Mesodermal cell (in vitro differentiated cells): ENCODE measurements around the gene AOAH.
"Not testable (repeated sequence)": the region's sequence is repeated elsewhere in the genome, so short reads cannot be mapped to it uniquely, and the experiment has no call there.

Experiments used
- H3K27ac ChIP-seq: 2 replicates; pipeline ENCODE4 v1.7.0; 2013; ENCODE audit warnings: mild to moderate bottlenecking, low read depth, low read length, moderate library complexity; ENCODE audit not compliant: severe bottlenecking
- H3K36me3 ChIP-seq: 2 replicates; pipeline ENCODE4 v1.7.1; 2013; ENCODE audit warnings: mild to moderate bottlenecking, low read length, moderate library complexity; ENCODE audit not compliant: control insufficient read depth, insufficient read depth
- H3K4me1 ChIP-seq: one replicate; pipeline ENCODE4 v1.7.1; 2013; ENCODE audit warnings: mild to moderate bottlenecking, low read length; ENCODE audit not compliant: insufficient read depth, control insufficient read depth, poor library complexity, severe bottlenecking
- H3K4me3 ChIP-seq: 2 replicates; pipeline ENCODE4 v1.7.0; 2013; ENCODE audit warnings: low read length, control low read depth, mild to moderate bottlenecking; ENCODE audit not compliant: insufficient read depth, poor library complexity, severe bottlenecking; ENCODE audit errors: extremely low read depth
- H3K9me3 ChIP-seq: 2 replicates; pipeline ENCODE4 v1.7.1; 2013; ENCODE audit warnings: mild to moderate bottlenecking, low read length, moderate library complexity; ENCODE audit not compliant: control insufficient read depth
- WGBS, 2 experiments: methylation state at CpG; one replicate each; pipeline ENCODE4 v1.1.5; 2013; ENCODE audit warnings: missing lambda C conversion rate in 2 of 2; ENCODE audit not compliant: insufficient coverage in 2 of 2; 5-methylcytosine and 5-hydroxymethylcytosine counted together

Gene AOAH

DNA sequence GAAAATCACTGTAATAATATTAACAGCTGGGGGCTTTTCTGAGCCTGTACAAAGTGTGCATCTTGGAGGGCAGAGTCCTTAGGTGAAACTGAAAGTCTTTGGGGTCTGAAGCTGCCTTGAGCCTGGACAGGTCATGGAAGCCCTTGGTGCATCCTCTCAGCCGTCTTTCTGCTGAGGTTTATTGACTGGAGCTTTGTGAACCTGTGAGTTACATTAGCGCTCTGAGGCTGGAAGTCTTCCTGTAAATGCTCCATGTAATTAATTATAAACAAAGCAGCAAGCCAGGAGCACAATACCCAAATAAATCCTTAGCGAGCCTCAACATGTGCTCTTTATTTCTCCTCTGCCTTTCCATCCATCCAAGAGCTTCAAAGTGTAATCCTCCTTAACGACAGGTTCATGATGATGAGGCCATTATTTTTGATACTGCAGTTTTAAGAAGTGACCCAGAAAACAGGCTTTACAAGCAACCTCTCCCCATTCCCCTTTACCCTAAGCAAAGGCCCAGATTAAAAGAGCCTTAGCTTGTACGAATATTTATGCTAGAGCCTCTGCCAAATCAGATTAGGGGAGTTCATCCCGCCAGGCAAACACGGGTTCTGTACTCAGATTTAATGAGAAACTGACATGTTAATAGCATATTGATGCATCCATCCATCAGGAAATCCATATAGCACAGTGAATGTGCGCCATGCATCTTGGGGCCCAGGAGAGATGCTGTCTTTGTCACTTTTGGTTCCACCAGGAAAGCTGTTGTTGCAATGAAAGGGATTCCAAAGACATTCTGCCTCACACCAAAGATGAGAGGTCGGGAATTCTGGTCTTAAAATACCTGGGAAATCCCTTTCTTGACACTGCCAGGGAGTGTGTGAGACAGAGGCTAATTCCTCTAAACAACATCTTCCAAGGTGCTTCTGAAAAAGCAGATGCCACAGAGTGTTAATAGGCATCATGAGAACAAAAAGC, 216.5 kb downstream of the AOAH start:
- Histone ChIP-seq H3K4me1 (no peaks in the 10 kb centered on the region), H3K27ac (no peak overlapping the region), H3K9me3 (no peaks in the 10 kb centered on the region), H3K36me3 (no peaks in the 10 kb centered on the region), H3K4me3 (no peak overlapping the region)
- WGBS, 2 experiments, result 79 to 80% methylated on average over 3 to 6 of the region's 9 CpGs

DNA sequence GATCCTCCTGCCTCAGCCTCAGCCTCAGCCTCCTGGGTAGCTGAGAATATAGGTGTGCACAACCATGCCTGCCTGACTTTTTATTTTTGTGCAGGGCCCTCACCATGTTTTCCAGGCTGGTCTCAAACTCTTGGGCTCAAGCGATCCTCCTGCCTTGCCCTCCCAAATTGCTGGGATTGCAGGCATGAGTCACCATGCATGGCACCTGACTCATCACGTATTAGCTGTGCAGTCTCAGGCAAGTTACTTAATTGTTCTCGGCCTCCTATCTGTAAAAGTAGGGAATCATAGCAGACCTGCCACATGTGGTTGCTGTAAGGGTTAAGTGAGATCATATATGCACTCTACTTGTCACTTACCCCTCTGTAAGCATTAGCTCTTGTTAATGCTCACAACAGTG, 217.5 kb downstream of the AOAH start:
- 89 to 94% methylated on average over 2 of the region's 3 CpGs for WGBS, 2 experiments
- Histone ChIP-seq H3K36me3 (no peaks in the 10 kb centered on the region), H3K27ac (no peak overlapping the region)

DNA sequence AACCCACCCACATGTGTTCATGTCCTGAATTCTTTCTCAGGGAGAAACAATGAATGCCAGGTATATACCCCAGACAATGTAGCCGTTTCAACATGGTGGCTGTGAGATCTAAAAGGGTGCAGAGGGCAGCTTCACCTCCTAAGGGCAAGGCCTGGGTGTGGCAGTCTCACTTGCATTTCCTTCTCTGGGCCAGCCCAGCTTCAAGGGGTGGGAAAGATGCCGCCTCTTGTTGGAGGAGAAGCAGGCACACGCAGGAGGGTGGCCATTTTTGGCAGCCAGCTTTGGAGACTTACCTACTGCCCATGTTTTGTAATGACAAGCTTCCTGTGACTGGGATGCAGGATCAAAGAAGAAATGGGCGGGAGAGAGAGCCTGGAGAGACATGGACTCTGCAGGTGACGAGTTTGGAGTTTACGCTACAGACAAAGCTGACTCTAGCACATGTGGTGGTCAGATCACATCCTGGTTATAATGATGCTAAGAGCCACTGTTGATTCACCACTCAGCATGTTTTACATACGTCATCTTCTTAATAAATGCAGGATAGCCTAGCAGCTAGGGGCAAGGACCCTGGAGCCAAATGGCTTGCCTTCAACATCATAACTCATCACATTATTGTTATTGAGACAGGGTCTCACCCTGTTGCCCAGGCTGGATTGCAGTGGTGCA, 218.0 kb downstream of the AOAH start:
- Histone ChIP-seq H3K4me3 (no peak overlapping the region), H3K36me3 (no peaks in the 10 kb centered on the region), H3K4me1 (no peaks in the 10 kb centered on the region), H3K9me3 (no peaks in the 10 kb centered on the region), H3K27ac (no peak overlapping the region)
- WGBS, 2 experiments, result 87 to 88% methylated on average over 7 of the region's 7 CpGs

More for the DNA sequence above, 217.5 kb downstream of the AOAH start:
- Histone ChIP-seq H3K4me1 (no peaks in the 10 kb centered on the region), H3K4me3 (no peak overlapping the region), H3K9me3 (no peaks in the 10 kb centered on the region)

DNA sequence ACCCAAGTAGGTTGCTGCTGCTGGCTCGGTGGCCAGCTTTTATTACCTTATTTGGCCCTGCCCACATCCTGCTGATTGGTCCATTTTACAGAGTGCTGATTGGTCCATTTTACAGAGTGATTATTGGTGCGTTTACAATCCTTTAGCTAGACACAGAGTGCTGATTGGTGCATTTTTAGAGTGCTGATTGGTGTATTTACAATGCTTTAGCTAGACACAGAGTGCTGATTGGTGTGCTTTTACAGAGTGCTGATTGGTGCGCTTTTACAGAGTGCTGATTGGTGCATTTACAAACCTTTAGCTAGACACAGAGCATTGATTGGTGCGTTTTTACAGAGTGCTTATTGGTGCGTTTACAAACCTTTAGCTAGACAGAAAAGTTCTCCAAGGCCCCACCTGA, 219.7 kb downstream of the AOAH start:
- not testable (repeated sequence) for H3K27ac ChIP-seq, H3K4me1 ChIP-seq, H3K36me3 ChIP-seq, H3K4me3 ChIP-seq, H3K9me3 ChIP-seq
- 89 to 98% methylated on average over 4 of the region's 5 CpGs for WGBS, 2 experiments

DNA sequence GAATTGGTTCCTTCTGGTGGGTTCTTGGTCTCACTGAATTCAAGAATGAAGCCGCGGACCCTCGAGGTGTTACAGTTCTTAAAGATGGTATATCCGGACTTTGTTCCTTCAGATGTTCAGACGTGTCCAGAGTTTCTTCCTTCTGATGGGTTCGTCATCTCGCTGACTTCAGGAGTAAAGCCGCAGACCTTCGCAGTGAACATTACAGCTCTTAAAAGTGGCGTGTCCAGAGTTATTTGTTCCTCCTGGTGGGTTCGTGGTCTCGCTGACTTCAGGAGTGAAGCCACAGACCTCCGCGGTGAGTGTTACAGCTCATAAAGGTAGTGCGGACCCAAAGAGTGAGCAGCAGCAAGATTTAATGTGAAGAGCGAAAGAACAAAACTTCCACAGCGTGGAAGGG, 220.1 kb downstream of the AOAH start:
- H3K9me3 ChIP-seq, H3K4me1 ChIP-seq, H3K4me3 ChIP-seq, H3K36me3 ChIP-seq, H3K27ac ChIP-seq: not testable (repeated sequence)
- WGBS, 2 experiments, result 95 to 96% methylated on average over 17 of the region's 17 CpGs

DNA sequence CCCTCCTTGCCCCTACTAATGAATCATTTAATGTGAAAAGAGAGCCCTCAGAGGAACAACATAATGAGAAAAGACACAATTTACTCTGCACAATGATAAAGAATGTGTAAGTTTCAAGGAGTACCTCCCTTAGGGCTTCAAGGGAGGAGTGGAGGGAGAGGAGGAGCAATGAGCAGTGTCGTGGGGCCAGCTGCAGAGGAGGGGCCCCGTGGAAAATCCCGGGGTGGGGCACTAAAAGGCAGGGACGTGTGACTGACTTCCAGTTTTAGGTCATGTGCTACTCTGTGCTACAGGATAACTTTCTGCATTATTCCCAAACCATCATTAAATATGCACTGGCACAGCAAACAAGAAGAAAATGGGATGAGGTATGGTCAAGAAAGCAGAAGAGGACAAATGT, 226.5 kb downstream of the AOAH start:
- Histone ChIP-seq H3K9me3 (no peaks in the 10 kb centered on the region), H3K27ac (no peak overlapping the region), H3K4me1 (peaks cover 24% of the 10 kb centered on the region), H3K36me3 (no peaks in the 10 kb centered on the region), H3K4me3 (no peak overlapping the region)
- 40 to 84% methylated on average over 1 to 2 of the region's 4 CpGs for WGBS, 2 experiments

DNA sequence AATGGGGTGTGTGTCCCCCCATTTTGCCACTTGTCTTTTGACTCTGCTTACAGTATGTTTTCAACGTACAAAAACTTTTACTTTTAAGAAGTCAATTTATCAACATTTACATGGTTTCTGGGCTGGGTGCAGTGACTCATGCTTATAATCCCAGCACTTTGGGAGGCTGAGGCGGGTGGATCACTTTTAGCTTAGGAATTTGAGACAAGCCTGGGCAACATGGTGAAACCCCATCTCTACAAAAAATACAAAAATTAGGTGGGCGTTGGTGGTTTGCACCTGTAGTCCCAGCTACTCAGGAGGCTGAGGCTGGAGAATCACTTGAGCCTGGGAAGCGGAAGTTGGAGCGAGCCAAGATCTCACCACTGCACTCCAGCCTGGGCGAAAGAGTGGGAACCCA, 227.1 kb downstream of the AOAH start:
- peak overlapping the region; percentile 24 for H3K27ac ChIP-seq
- H3K9me3 ChIP-seq, H3K4me3 ChIP-seq, H3K36me3 ChIP-seq: not testable (repeated sequence)
- peaks cover 24% of the 10 kb centered on the region for H3K4me1 ChIP-seq
- 80 to 100% methylated on average over 1 of the region's 6 CpGs for WGBS, 2 experiments

GRCh38 chr7:36496576-36496975, 227.7 kb downstream of the AOAH start:
- no peaks in the 10 kb centered on the region for H3K9me3 ChIP-seq
- no peak overlapping the region for H3K27ac ChIP-seq
- H3K36me3 ChIP-seq, result no peaks in the 10 kb centered on the region
- H3K4me3 ChIP-seq, result no peak overlapping the region
- WGBS, 2 experiments, result 93 to 100% methylated on average over 1 to 3 of the region's 6 CpGs
- H3K4me1 ChIP-seq, result peaks cover 24% of the 10 kb centered on the region

GRCh38 chr7:36491317-36491716, 233.0 kb downstream of the AOAH start:
- no peak overlapping the region for H3K27ac ChIP-seq
- no peak overlapping the region for H3K4me3 ChIP-seq
- no peaks in the 10 kb centered on the region for H3K36me3 ChIP-seq
- no peaks in the 10 kb centered on the region for H3K9me3 ChIP-seq
- H3K4me1 ChIP-seq, result peaks cover 4% of the 10 kb centered on the region
- WGBS, 2 experiments, result 100% methylated on average over 1 of the region's 3 CpGs; no CpG with 5 or more reads in 1 of the 2 experiments

- no peaks in the 10 kb centered on the region for H3K9me3 ChIP-seq
- H3K27ac ChIP-seq, result no peak overlapping the region
- no peaks in the 10 kb centered on the region for H3K4me1 ChIP-seq
- H3K36me3 ChIP-seq, result no peaks in the 10 kb centered on the region
- H3K4me3 ChIP-seq, result no peak overlapping the region
- 78 to 88% methylated on average over 1 to 3 of the region's 3 CpGs for WGBS, 2 experiments
These were observed 233.9 kb downstream of the AOAH start for GRCh38 chr7:36490419-36490830.

DNA sequence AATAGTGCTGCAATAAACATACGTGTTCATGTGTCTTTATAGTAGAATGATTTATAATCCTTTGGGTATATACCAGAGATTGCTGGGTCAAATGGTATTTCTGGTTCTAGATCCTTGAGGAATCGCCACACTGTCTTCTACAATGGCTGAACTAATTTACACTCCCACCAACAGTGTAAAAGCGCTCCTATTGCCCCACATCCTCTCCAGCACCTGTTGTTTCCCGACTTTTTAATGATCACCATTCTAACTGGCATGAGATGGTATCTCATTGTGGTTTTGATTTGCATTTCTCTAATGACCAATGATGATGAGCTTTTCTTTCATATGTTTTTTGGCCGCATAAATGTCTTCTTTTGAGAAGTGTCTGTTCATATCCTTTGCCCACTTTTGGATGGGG, 235.6 kb downstream of the AOAH start:
- H3K4me1 ChIP-seq, H3K36me3 ChIP-seq, H3K9me3 ChIP-seq, H3K4me3 ChIP-seq, H3K27ac ChIP-seq: not testable (repeated sequence)
- WGBS, 2 experiments, result 81 to 92% methylated on average over 2 of the region's 5 CpGs
